Liver (tissue), 3 donors: ENCODE results near the gene CEP78.

Experiments
- EGR1 ChIP-seq, 2 donors: IDR thresholded peaks; 2 replicates each; pipeline ENCODE4 v1.6.1; 2016 to 2018; ENCODE audit warnings: antibody characterized with exemption in 2 of 2, low read depth in 2 of 2
- FOXA1 ChIP-seq: IDR thresholded peaks from 2 replicates; pipeline ENCODE4 v1.6.1; 2016; ENCODE audit warnings: antibody characterized with exemption
- GABPA ChIP-seq, 2 donors: IDR thresholded peaks in 1 of 2; conservative IDR thresholded peaks in 1 of 2; 2 replicates each; pipeline ENCODE4 v1.6.1; 2016; ENCODE audit warnings: antibody characterized with exemption in 2 of 2, mild to moderate bottlenecking in 1 of 2, moderate library complexity in 1 of 2
- HNF4A ChIP-seq, 2 donors: conservative IDR thresholded peaks; 2 replicates each; pipeline ENCODE4 v1.6.1; 2016; ENCODE audit warnings: antibody characterized with exemption in 2 of 2, mild to moderate bottlenecking in 2 of 2
- JUND ChIP-seq, 2 donors: IDR thresholded peaks; 2 replicates each; pipeline ENCODE4 v1.6.1; 2016; ENCODE audit warnings: antibody characterized with exemption in 2 of 2
- MAX ChIP-seq: IDR thresholded peaks from 2 replicates; pipeline ENCODE4 v1.6.1; 2016; ENCODE audit warnings: antibody characterized with exemption
- RAD21 ChIP-seq, 2 donors: IDR thresholded peaks; 2 replicates each; pipeline ENCODE4 v1.6.1; 2016; ENCODE audit warnings: antibody characterized with exemption in 2 of 2, mild to moderate bottlenecking in 2 of 2
- RXRA ChIP-seq, 2 donors: IDR thresholded peaks; 2 replicates each; pipeline ENCODE4 v1.6.1; 2017 to 2018; ENCODE audit warnings: antibody characterized with exemption in 2 of 2, mild to moderate bottlenecking in 1 of 2
- SP1 ChIP-seq: IDR thresholded peaks from 2 replicates; pipeline ENCODE4 v1.6.1; 2018; ENCODE audit warnings: antibody characterized with exemption, mild to moderate bottlenecking
- YY1 ChIP-seq: IDR thresholded peaks from 2 replicates; pipeline ENCODE4 v1.6.1; 2016; ENCODE audit warnings: antibody characterized with exemption, mild to moderate bottlenecking
- TF ChIP-seq, protein P1 (sequence below): fragments of 150-350 bp; IDR thresholded peaks from 2 replicates; pipeline ENCODE4 v1.5.1; 2017; ENCODE audit warnings: improper control_type of control experiment, low read depth, low read length; ENCODE audit not compliant: missing input control
- TF ChIP-seq, protein P2 (sequence below): IDR thresholded peaks from 2 replicates; pipeline ENCODE4 v1.6.1; 2016; ENCODE audit warnings: antibody characterized with exemption
- TF ChIP-seq, protein P3 (sequence below): IDR thresholded peaks from 2 replicates; pipeline ENCODE4 v1.6.1; 2016; ENCODE audit warnings: antibody characterized with exemption
- donor health status: healthy.
- donor health status: healthy.

DNA sequence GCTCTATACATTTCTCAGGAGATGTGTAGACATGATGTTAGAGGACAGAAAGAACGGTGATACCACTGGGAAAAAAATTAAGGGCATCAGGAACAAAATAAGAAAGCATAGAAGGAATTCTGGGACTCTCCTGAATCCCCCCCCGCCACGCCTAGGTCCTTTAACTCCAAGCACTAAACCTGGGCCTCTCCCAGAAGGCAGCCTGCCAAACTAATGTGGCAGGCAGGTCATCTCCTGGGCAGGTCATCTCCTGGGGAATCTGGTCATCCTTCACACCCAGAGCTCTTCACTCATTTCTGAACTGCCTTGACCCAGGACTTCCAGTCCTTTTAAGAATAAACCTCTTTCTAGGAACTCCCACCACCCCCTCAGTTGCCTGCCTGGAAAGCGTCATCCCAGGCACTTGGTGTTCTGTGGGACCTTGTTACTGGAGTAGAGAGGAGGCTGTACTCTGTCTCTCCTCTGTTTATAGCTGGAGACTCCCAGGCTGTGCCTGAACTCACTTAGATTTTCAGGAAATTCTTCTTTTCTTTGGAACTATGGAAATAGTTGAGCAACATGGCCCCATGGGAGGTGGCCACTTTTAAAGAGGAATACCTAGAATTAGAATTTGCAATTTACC lies 85.1 kb downstream of the CEP78 start:
- TF ChIP-seq, protein P1, sequence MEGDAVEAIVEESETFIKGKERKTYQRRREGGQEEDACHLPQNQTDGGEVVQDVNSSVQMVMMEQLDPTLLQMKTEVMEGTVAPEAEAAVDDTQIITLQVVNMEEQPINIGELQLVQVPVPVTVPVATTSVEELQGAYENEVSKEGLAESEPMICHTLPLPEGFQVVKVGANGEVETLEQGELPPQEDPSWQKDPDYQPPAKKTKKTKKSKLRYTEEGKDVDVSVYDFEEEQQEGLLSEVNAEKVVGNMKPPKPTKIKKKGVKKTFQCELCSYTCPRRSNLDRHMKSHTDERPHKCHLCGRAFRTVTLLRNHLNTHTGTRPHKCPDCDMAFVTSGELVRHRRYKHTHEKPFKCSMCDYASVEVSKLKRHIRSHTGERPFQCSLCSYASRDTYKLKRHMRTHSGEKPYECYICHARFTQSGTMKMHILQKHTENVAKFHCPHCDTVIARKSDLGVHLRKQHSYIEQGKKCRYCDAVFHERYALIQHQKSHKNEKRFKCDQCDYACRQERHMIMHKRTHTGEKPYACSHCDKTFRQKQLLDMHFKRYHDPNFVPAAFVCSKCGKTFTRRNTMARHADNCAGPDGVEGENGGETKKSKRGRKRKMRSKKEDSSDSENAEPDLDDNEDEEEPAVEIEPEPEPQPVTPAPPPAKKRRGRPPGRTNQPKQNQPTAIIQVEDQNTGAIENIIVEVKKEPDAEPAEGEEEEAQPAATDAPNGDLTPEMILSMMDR, result no peak
- TF ChIP-seq JUND (IDR thresholded peaks at IDR 0.05), result no peak
- TF ChIP-seq RXRA (IDR thresholded peaks at IDR 0.05), result no peak
- TF ChIP-seq, protein P2, sequence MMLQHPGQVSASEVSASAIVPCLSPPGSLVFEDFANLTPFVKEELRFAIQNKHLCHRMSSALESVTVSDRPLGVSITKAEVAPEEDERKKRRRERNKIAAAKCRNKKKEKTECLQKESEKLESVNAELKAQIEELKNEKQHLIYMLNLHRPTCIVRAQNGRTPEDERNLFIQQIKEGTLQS, result no peak
- TF ChIP-seq MAX, result no peak
- no peak for TF ChIP-seq SP1
- TF ChIP-seq, protein P3, sequence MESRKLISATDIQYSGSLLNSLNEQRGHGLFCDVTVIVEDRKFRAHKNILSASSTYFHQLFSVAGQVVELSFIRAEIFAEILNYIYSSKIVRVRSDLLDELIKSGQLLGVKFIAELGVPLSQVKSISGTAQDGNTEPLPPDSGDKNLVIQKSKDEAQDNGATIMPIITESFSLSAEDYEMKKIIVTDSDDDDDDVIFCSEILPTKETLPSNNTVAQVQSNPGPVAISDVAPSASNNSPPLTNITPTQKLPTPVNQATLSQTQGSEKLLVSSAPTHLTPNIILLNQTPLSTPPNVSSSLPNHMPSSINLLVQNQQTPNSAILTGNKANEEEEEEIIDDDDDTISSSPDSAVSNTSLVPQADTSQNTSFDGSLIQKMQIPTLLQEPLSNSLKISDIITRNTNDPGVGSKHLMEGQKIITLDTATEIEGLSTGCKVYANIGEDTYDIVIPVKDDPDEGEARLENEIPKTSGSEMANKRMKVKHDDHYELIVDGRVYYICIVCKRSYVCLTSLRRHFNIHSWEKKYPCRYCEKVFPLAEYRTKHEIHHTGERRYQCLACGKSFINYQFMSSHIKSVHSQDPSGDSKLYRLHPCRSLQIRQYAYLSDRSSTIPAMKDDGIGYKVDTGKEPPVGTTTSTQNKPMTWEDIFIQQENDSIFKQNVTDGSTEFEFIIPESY, result no peak
- no peak for TF ChIP-seq EGR1 (IDR thresholded peaks at IDR 0.05; ENCODE audit: low read depth in 2 of 2)
- TF ChIP-seq RAD21 (IDR thresholded peaks at IDR 0.05), result no peak
- TF ChIP-seq FOXA1, result no peak
- no peak for TF ChIP-seq HNF4A (conservative IDR thresholded peaks at IDR 0.05)
- no peak for TF ChIP-seq YY1
- TF ChIP-seq GABPA (IDR thresholded peaks at IDR 0.05 in 1 of 2, conservative IDR thresholded peaks at IDR 0.05 in 1 of 2), result no peak
